GM21723 (cell line): ENCODE measurements around the gene NDST4.
A peak's percentile ranks its signal among the peaks of the same experiment; 100 is the strongest.

Experiments used
- ATAC-seq: cut with Tn5 transposase; IDR thresholded peaks from one replicate; pipeline ENCODE4 v1.9.1; 2021; ENCODE audit warnings: mild to moderate bottlenecking, moderate library complexity; ENCODE audit not compliant: unreplicated experiment

NDST4 gene

DNA sequence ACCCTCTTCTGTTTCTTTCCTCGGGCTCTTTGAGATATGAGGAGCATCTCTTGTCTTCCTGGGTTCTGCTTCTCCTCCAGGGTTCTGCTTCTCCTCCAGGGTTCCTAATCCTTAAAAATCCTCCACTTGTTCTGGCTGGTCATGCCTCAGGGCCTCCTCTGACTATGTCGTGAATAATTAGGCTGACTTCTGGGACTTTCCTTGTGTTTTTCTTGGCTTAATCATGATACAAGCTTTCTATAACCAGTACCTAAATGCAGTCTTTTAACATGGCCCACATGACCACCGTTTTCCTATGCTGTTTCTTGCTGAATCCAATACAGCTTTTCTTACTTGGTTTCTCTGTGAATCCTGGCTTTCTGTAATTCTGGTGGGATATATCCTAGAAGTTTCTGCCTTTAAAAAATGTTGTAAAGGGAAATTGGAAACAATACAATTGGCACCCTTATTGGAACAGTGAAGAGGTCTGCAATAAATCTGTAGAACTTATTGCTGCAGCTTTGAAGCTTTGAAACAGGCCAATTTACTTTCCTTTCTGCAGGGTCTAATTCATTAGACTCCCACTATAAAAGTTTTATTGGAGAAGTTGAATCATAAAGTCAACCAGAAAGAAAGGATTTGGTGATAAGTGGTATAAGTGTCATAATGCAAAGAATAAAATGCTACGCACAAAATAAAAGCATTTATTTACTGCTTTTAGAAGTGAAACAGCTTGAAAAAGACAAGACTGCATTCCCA, 301.7 kb downstream of the NDST4 start:
- no peak for ATAC-seq

DNA sequence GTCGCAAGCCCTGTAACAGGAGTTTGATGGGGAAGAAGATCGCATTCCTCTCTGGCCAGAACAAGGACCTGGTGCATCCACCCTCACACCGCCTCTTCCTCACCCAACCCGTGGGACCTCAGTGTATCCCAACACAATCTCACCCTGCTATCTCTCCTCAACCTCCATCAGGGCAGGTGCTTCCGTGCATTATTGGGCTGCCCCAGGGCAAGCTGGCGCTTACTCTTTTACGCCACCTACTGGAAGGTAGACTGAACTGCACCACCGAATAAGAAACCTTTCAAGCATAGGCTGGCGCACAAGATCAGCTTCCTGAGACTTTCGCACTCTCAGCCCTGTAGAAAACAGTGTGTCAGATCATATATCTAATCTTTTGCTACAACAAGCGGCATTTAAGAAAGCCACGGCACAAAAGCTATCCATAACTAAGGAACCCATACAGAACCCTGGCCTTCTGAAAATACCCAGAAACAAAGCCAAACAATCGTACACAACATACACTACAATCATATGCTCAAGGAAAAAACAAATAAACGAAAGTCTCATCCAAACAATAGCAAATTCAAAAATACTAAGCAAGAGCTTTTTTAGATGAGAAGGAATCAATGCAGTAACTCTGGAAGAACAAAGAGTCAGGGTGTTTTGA, 305.5 kb downstream of the NDST4 start:
- ATAC-seq: peak; percentile 99

DNA sequence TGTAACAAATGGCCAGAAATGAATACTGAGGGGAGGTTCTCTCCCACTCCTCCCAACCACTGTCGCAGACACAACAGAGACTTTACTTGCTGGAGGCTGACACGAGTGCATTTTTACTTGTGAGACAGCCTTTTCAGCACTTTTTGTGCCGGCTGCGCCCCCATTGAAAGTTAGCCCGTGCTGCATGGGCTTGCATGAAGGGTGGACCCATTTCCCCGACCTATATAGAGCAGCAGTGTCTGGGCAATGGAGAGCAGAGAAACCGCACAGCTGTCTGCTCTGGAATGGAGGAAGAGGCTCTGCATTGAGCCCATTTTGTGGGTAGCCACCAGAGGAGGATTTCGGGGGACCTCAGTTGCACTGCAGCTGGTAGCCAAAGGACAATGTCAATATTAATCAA, 306.1 kb downstream of the NDST4 start:
- ATAC-seq: peak; percentile 25

DNA sequence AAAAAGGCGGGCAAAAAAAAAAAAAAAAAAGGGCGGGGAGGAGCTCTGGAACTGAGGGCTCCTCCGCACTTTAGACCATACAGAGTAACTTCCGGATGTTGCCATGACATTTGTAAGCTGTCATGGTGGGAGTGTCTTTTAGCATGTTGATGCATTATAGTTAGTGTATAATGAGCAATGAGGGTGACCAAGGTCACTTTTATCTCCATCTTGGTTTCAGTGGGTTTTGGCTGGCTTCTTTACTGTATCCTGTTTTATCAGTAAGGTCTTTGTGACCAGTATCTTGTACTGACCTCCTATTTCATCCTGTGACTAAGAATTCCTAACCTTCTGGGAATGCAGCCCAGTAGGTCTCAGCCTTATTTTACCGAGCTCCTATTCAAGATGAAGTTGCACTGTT, 321.4 kb downstream of the NDST4 start:
- no peak for ATAC-seq

DNA sequence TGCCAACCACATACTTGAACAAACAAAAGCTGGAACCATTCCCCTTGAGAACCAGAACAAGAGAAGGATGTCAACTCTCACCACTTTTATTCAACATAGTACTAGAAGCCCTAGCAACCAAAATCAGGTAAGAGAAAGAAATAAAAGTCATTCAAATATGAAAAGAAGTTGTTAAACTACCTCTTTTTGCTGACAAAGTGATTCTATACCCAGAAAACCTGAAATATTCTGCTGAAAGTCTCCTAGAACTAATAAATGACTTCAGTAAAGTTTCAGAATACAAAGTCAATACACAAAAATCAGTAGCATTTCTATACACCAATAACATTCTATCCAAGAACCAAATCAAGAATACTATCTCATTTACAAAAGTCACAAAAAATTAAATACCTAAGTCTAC, 327.9 kb downstream of the NDST4 start:
- no peak for ATAC-seq

DNA sequence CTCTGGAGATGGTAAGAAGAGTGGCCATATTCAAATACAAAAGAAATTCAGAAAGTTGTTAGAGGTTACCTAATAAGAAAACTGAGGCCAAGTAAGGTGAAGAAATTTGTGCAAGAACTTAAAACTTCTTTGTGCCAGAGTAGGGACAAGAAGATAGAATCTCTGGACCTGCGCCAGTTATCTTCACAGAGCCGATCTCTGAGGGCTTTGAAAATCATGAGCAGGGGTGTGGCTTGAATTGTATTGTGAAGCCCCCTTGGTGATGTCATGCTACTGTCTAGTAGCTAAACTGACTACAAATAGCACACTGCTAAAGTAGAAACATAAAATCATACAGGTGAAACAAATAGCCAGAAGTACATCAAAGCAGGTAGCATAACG, 330.2 kb downstream of the NDST4 start:
- ATAC-seq: no peak

DNA sequence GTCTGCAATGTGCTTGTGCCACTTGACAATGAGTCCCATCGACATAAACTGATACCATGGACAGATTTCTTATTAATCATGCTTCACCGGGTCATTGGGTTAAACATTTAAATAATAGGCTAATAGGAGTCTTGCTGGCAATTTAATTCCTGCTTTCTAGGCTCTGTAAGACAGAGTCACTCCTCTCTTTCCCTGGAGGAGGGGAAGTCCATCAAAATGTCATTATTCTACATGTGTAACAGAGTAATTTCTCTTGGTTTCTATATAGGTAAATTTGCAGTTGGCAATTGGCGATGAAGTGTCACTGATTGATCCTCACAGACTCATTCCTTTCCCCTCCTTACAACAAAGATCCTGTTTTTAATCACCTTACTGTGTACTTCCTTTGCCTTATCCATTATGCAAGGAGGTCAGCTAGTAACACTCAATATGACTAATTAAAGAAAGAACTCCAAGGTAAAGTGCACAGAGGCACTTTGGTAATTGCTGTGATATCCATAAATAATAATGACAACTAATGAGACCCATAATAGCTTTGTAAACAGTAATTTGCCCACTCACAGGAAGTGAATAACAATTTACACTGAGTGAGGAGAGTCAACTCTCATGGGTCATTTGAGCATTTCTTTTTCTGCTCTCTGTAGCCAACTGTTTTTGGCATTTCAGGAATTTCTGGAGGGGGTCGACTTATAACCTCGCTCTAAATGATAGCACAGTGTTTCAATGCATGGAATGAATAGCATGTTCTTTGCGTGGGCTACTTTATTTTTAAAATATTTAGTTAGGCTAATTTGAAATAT, 330.8 kb downstream of the NDST4 start:
- ATAC-seq: no peak

DNA sequence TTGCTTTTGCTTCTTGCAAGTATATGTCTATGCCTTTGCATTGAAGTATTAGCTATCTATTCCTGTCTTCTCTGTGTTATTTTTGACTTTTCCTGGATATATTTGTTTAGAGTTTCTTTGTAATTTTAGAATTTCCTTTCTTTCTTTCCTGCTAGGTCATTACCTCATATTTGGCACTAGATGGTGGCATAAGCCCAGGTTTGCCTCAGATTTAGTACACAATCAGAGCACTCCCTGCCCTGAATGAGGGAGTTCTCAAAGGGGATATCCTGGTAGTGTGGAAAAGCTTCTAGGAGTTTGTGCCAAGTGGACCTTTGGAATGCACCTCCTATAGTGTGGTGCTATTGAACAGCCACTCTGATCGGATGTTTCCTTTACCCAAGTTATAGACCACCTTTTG, 333.2 kb downstream of the NDST4 start:
- no peak for ATAC-seq
